H4 (cell line): Measurements from ENCODE around the gene NUP133. TPM values are rescaled to one million over a fixed set of nuclear protein-coding genes. Genes with fewer than 3 reads are reported as not detected.
"Not testable (repeated sequence)": the region's sequence is repeated elsewhere in the genome, so short reads cannot be mapped to it uniquely, and the experiment has no call there.

Experiments
- DNase-seq: peaks from one replicate; pipeline ENCODE4 v3.0.0-alpha.2; 2015; ENCODE audit warnings: low spot score
- total RNA-seq: library from RNA; depleted of rRNA; stranded (reverse); fragments of >200 nt; shearing (Covaris generic); gene quantifications from 2 replicates; pipeline ENCODE4 v1.2.3, GENCODE V29; 2014

NUP133 gene
- total RNA-seq, 1 experiment from 2014 or later: 32.6 TPM

DNA sequence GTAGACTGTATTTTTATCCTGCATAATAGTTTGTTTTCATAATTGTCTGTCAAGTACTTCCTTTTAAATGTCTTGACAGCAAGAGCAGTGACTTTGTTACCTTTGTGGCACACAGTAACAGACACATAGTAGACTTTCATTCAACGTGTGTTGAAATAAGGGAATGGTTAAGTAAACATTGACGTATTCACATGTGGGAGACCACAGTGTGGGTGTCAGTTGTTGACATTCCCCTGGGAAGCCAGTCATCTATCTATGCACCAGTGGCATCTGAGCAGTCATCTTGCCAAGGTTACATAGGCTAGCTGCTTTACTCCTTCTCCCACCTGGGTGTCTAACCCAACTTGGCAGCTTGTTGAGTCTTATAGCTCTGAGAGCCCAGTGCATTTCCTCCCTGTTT, 1.4 kb upstream of the NUP133 start:
- DNase-seq: peak; percentile 29

DNA sequence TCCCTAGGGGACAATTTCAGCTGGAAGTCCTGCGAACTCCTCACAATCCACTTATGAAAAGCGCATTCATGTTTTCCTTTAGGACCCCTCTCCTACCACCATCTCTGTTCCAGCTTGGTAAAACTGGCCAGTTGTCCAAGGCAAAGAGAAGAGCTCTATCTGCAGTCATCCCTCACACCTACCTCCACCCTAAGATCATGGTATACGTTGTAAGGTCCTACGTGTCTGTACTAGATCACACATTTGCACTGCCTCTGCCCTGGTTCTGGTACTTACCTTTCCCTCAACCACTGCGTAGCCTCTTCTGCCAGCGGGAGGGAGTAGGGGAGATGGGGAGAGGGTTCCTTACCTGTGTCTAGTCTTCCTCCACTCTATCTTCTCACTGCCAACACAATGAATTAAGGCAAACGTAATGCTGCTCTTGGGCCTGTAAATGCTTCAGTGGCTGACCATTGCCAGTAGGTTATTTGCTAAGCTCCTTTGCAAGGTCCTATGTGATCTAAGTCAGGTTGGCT, 739 bp upstream of the NUP133 start:
- DNase-seq: no peak

DNA sequence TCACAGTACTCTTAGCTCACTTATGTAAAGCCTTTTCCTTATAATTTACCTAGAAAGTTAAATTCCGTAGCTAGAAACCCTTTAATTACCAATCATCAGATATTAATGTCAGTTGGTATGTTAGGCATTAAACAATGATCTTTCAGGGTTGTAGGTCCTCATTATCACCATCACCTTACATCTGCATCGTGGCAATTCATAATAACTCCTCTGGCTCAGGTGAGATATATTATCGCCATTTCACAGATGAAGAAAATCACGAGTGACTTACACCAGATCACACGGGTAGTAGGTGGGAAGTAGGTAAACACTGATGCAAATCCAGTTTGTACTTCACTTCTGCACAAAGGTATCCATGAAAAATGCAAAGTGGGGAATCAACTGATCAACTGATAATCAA, 639 bp downstream of the NUP133 start:
- no peak for DNase-seq

DNA sequence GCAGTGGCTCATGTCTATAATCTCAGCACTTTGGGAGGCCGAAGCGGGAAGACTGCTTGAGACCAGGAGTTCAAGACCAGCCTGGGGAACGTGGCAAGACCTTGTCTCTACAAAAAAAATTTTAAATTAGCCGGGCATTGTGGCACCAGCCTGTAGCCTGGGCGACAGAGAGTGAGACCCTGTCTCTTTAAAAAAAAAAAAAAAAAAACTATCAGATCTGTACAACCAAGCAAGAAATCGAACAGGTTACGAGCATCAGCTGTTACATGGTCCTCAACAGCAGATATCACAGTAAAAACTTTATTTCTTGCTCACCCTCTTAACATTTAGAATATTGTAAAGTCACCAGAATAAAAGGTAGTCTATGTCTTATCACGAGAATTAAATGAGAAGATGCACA, 1.5 kb downstream of the NUP133 start:
- DNase-seq: no peak

DNA sequence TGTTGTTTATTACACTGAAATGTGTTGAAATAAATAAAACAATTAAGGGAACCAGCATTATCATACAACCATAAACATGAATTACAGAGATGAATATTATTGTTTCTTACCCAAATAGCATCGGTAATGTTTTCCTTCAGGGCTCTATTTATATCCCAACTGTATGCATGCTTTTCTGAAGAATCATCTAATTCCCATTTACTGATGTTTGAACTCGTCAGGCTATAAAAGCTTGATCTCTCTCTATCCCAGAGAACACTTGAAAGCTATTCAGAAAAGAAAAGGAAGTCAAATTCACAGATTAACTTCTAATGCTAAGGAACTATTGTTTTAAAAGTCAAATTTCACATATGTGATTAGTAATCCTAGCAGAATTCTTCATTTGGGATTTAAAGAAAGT, 12.4 kb downstream of the NUP133 start:
- DNase-seq: no peak

DNA sequence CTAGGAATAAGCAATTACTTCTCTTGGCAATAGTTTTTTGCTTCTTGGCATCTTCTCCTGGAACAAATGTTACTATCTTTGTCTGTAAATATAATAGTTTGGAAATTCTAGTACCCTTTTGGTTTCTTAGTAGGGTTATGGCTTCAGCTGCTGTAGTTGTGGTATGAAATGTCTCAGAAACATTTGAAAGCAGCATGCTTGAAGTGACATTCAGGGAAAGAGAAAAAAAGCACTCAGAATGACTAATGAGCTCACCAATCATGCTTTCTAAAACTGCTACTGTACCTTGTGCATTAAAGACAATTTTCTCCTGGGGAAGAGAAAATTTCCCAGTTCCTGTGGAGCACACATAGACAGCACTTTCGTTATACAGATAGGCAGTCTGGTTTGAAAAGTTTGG, 21.0 kb downstream of the NUP133 start:
- DNase-seq: no peak

DNA sequence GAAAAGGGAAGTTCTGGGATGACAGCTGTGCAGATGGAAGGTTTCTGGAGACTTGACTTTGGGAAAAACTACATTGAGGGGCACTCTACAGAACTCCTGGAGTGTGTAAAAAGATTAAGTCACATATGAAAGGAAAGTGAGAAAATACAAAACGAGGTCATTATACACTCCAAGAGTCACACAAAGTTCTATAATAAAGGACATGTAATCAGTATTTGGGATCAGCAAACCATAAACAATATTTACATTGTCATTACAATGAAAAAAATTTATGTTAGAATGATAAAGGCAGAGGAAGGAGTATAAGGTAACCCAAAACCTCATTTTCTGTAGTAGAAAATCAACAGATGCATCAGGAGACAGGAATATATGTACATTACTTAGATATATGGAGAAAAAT, 22.8 kb downstream of the NUP133 start:
- DNase-seq: no peak

DNA sequence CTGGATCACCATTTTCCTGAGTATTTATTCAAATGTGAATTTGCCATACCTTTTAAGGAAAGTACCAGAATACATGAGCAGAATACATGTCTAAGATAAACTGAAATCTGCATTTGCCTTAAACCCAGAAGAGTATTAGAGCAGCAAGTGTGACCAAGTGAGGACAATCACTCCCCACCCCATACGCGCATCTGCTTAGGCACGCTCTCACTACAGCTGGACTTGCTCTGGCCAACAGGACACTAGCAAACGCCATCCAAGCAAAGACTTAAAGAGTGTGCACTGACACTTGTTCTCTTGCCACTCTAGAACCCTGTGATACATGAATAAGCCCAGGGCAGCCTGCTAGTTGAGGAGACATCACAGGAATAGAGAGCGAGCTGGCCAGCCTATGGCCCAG, 25.6 kb downstream of the NUP133 start:
- no peak for DNase-seq

DNA sequence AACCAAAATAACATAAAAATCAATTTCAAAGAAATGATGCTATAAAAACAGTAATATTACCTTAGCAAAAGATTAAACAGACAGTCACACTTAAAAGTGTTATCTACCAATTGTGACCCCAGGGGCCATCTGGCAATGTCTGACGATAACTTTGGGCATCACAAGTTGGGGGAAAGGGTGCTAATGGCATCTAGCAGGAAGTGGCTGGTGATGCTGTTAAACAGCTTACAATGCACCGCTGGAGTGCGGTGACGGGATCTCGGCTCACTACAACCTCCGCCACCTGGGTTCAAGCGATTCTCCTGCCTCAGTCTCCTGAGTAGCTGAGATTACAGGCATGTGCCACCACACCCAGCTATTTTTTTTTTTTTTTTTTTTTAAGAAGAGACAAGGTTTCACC, 27.6 kb downstream of the NUP133 start:
- no peak for DNase-seq

DNA sequence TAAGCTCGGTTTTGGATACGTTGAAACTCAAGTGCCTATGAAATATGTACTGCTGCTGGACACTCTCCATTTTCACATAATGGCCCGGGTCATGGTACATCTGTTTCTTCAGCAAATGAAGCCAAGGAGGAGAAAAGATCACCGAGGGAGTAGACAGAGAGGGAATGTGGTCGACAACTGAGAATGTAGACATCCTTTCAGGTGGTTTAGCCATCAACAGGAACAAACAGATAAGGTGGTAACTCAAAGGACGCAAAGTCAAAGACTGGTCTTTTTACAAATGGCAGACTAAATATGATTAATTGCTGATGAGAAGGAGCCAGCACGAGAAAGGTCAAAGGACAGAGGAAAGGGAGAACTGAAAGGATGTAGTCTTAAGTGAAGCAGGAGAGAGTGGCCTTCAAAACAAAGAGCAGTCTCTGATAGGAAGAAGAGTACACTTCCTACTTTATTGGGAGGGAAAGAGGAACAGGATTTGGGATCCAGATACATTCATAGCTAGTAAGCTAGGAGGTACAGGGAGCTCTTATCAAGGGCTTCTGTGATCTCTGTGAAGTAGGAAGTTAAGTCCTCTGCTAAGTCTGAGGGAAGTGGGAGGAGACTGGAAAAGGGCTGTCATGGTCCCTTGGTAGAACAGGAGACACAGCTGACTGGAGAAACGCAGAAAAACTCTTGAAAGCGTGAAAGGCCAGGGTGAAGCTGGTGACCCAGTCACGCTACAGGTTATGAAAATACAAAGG, 28.3 kb downstream of the NUP133 start:
- no peak for DNase-seq

DNA sequence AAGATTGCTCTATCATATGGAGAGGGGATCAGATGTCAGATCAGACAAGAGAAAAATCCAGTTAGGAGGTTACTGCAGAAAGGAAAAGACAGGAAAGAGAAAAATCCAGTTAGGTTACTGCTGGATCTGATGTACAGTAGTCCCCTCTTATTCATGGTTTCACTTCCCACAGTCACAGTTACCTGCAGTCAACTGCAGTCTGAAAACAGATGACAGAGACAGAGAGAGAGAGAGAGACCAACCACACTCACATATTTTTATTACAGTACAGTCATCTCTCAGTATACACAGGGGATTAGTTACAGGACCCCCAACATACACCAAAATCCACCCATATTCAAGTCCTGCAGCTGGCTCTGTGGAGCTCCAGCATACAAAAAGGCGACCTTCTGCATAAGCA, 29.3 kb downstream of the NUP133 start:
- no peak for DNase-seq

DNA sequence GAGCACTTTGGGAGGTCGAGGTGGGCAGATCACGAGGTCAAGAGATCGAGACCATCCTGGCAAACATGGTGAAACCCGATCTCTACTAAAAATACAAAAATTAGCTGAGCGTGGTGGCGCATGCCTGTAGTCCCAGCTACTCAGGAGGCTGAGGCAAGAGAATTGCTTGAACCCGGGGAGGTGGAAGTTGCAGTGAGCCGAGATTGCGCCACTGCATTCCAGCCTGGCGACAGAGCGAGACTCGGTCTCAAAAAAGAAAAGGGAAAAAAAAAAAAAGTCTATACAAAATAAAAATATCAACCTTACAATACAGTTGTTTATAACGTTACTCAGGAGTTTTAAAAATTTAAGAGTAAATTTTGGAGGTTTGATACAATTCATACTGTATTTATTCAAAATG, 32.3 kb downstream of the NUP133 start:
- DNase-seq: not testable (repeated sequence)

DNA sequence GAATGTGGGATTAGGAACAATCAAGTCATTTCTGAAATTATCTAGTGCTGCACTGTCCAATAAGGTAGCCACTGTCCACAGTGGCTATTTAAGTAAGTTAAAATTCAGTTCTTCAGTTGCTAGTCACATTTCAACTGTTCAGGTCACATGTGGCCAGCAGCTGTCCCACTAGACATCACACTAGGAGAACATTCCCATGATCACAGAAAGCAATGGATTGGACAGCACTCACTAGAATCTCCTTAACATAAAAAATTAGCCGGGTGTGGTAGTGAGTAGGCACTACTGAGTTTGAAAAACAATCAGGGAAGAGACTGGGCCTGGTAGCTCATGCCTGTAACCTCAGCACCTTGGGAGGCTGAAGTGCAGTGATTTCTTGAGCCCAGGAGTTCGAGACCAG, 33.6 kb downstream of the NUP133 start:
- no peak for DNase-seq

DNA sequence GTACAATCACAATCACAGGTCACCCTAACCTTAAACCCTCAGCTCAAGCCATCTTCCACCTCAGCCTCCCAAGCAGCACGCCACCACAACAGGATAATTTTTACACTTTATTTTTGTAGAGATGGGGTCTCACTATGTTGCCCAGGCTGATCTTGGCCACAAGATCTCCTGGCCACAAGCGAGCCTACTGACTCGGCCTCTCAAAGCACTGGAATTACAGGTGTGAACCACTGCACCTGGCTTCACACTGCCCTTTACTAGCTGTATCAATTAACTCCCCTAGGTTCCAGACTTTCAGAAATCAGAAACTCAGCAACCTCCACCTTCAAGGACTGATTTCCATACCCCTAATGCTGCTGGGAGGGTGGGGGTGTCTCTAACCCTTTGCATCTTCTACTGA, 37.0 kb downstream of the NUP133 start:
- no peak for DNase-seq

DNA sequence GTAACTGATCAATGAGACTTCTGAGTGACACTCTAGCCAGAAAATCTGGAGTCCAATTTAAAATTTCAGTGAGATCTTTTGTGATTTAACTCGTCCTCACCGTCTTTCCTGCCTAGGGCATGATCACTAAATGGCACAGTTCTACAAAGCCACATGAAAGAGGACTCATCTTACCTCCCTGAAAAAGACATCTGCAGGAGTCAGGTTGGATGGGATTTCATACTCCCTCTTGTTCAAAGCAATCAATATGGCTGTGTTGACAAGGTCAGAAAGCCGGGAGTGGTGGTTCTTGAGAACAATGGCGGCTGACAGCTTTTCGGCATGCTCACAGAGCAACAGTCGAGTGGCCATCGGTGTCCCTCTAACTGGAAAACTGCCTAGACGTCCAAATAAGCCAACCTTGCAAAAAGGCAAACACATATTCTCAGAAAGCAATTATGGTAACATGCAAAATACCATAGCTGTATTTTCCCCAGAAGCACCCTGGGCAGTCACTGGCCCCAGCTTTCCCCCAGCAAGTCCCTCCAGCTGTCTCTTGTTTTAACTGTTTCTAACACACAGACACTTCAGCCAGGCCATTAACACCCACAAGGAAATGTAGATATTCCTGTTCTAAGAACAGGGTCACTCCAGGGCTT, 37.6 kb downstream of the NUP133 start:
- no peak for DNase-seq

DNA sequence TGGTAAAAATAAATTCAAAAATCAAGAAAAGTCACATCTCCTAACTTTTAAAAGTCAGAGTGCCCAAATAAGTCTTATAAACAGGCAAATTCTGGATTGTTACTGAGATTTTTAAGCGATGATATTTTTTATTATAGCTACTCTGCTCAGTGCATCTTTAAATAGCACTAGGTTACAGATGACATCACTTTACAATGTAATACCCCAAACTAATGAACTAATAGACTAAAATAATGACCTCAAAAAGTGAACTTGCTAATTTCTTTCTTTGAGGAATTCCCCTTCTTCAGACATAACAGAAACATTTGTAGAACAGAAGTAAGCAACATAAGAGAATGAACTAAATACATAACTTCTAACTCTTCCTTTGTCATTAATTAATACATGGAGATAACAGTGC, 41.3 kb downstream of the NUP133 start:
- no peak for DNase-seq

DNA sequence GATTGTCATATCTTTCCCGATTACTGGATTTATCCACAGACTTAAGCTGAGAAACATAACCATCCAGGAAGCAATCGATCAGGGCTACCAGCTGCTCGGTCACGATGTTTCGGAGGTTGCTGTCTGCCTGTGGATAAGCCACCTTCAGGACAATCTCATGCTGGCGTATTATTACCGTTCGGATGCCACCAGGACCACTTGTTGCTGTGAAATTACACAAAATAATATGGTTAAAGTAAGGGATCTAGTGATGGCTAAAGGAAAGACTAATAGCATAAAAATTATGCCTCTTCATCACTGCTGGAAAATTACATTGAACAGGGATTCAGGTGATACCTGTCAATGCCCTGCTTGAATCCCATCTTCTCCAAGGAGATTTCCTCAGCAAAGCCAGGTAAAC, 43.5 kb downstream of the NUP133 start:
- no peak for DNase-seq

DNA sequence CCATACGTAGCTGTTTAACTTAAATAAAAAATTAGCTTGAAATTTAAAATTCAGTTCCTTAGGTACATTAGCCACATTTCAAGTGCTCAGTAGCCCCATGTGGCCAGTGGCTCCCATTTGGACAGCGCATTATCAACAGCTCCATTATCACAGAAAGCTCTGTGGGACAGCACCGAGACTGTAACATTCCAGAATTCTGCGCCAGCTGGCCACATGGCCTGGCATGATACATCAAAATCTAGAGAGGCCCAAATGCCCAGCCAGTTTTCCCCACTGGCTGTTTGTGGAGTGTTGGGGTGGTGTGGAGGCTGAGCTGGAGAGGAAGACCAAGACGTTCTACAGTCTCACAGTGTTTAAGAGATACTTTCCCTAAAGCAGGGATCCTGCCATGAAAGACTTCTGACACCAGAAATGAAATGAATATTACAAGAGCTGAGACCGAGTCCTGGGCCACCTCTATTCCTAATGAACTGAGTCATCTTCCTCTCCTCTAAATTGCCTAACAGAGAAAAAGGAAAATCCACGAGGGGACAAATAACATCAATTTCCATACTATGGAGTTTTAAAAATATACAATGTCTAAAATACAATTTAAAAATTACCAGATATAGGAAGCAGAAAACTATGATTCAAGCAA, 47.0 kb downstream of the NUP133 start:
- DNase-seq: no peak

DNA sequence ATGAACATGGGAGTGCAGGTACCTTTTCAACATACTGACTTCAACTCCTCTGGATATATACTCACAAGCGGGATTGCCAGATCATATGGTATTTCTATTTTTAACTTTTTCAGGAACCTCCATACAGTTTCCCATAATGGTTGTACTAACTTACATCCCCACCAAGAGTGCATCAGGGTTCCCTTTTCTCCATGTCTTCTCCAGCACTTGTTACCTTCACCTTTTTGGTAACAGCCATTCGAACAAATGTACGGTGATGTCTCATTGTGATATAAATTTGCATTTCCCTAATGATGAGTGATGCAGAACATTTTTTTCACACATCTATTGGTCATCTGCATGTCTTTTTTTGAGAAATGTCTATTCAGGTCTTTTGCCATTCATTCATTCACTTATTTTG, 48.3 kb downstream of the NUP133 start:
- DNase-seq: no peak

DNA sequence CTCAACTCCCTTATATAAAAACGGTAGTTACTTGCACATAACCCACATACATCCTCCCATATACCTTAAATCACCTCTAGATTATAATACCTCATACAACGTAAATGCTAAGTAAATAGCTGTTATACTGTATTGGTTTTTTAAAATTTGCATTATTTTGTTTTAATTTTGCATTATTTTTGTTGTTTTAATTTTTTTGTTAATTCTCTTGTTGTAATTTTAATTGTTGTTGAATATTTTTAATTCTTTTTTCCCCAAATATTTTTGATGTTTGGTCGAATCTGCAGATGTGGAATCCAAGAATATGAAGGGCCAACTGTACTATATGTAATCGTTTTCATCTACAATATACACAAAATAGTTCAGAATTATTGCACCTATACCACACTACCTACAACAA, 50.7 kb downstream of the NUP133 start:
- no peak for DNase-seq

DNA sequence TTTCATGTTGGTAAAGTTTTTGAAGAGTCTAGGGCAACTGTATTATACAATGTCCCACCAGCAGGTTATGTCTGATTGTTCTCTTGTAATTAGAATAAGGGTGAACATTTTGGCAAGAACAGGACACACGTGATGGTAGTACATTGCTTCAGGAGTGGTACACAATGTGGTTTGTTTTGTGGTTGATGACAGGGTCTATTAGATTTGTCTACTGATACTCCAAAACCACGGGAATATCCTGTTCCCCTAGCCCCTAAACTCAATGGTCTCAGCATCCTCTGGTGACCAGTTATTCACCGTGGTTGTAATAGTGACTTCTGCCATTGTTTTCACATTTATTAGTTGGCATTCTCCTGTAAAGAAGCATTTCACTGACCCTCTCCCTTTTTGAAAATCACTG, 52.1 kb downstream of the NUP133 start:
- peak; percentile 8 for DNase-seq

DNA sequence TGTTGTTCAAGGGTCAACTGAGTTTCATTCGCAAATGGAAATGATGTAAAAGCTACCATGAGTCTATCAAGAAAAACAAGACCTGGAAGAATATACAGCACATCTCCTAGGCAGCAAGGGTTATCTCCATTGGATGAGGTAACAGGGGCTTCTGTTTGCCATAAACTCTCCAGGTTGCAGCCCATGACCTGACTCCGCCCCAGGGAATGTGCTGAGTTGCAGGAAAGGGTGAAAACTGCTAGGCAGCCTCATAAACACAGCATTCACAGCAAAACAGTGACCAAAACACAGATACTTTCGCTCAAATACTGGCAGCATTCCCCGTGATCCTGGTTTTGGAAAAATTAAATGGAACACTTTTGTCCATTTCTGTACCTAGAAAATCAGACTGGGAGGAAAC, 54.1 kb downstream of the NUP133 start:
- DNase-seq: no peak
